PFSK-1 (cell line): Measurements from ENCODE around the gene EME1.

Experiments
- POLR2AphosphoS5 ChIP-seq: IDR thresholded peaks from 2 replicates; pipeline ENCODE4 v1.6.1; 2012; ENCODE audit warnings: low read depth, mild to moderate bottlenecking, control low read depth, low read length, moderate library complexity
- TAF1 ChIP-seq: IDR thresholded peaks from 2 replicates; pipeline ENCODE4 v1.6.1; 2012; ENCODE audit warnings: low read length, control low read depth, borderline replicate concordance; ENCODE audit not compliant: insufficient read depth
- TF ChIP-seq, protein P1 (sequence below), 2 experiments: IDR thresholded peaks; 2 replicates each; pipeline versions ENCODE4 v1.6.1 to v1.8.0; 2011 to 2012; ENCODE audit warnings: low read depth in 2 of 2, low read length in 2 of 2, control low read depth in 1 of 2, inconsistent platforms in 1 of 2, mild to moderate bottlenecking in 1 of 2, moderate library complexity in 1 of 2; ENCODE audit not compliant: insufficient read depth in 1 of 2

DNA sequence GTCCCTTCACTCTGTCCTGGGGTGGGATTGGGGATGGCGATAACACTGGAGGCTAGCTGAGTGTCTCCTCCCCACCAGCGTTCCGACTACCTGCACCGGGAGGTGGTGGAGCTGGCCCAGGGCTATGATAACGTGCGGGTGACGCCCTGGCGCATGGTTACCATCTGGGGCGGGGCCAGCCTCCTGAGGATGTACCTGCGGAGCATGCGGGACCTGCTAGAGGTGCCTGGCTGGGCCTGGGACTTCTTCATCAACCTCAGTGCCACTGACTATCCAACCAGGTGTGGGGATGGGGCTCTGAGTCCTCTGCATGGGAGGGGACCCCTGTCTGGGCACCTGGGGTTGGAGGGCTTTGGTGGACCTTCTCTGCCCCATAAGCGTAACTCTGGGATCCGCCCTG is 18.3 kb upstream of the EME1 start:
- TF ChIP-seq, protein P1, sequence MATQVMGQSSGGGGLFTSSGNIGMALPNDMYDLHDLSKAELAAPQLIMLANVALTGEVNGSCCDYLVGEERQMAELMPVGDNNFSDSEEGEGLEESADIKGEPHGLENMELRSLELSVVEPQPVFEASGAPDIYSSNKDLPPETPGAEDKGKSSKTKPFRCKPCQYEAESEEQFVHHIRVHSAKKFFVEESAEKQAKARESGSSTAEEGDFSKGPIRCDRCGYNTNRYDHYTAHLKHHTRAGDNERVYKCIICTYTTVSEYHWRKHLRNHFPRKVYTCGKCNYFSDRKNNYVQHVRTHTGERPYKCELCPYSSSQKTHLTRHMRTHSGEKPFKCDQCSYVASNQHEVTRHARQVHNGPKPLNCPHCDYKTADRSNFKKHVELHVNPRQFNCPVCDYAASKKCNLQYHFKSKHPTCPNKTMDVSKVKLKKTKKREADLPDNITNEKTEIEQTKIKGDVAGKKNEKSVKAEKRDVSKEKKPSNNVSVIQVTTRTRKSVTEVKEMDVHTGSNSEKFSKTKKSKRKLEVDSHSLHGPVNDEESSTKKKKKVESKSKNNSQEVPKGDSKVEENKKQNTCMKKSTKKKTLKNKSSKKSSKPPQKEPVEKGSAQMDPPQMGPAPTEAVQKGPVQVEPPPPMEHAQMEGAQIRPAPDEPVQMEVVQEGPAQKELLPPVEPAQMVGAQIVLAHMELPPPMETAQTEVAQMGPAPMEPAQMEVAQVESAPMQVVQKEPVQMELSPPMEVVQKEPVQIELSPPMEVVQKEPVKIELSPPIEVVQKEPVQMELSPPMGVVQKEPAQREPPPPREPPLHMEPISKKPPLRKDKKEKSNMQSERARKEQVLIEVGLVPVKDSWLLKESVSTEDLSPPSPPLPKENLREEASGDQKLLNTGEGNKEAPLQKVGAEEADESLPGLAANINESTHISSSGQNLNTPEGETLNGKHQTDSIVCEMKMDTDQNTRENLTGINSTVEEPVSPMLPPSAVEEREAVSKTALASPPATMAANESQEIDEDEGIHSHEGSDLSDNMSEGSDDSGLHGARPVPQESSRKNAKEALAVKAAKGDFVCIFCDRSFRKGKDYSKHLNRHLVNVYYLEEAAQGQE (IDR thresholded peaks at IDR 0.05; ENCODE audit: insufficient read depth in 1 of 2, low read depth in 2 of 2, low read length in 2 of 2) = no peak
- no peak for TF ChIP-seq TAF1
- no peak for TF ChIP-seq POLR2AphosphoS5
